ENCODE results near the gene INPP5F. TPM values are rescaled to one million over a fixed set of nuclear protein-coding genes. Genes with fewer than 3 reads are reported as not detected.

The INPP5F gene
- polyA plus RNA-seq, 1 of the 3 experiments (the other 2 are of a cell fraction) = 7.8 TPM

GRCh38 chr10:119762035-119762434 is 36.2 kb downstream of the INPP5F start:
- H3K4me2 ChIP-seq = no peak overlapping the region
- H3K36me3 ChIP-seq (replicated peaks in 1 of 2; ENCODE audit: control insufficient read depth in 1 of 2, insufficient read depth in 2 of 2, low read length in 1 of 2) = no peaks in the 10 kb centered on the region
- POLR2A ChIA-PET = no interaction called here
- H3K9me2 ChIP-seq = no peaks in the 10 kb centered on the region
- no peaks in the 10 kb centered on the region for H3K9me3 ChIP-seq
- no peaks in the 10 kb centered on the region for H3K27me3 ChIP-seq (ENCODE audit: insufficient read depth)
- H3K4me3 ChIP-seq (ENCODE audit: low read depth in 2 of 2, low read length in 1 of 2) = no peak overlapping the region
- DNase-seq = no peak
- H3K27ac ChIP-seq (ENCODE audit: low read depth in 2 of 2, low read length in 1 of 2) = peak overlapping the region; percentile 40 to 73; a peak in 3 of 4 replicates
- no peaks in the 10 kb centered on the region for H4K20me1 ChIP-seq (ENCODE audit: insufficient read depth)
- no peak overlapping the region for H3K9ac ChIP-seq
- TF ChIP-seq USF2 (IDR thresholded peaks at IDR 0.05; ENCODE audit: borderline replicate concordance, low read depth, low read length) = no peak
- TF ChIP-seq TEAD4 (IDR thresholded peaks at IDR 0.05; ENCODE audit: borderline replicate concordance, insufficient read depth) = no peak
- TF ChIP-seq FOXJ3 (CRISPR knock-in tag; IDR thresholded peaks at IDR 0.05) = no peak
- TF ChIP-seq RCOR1 (IDR thresholded peaks at IDR 0.05; ENCODE audit: low read length) = no peak
- TF ChIP-seq PBX3 (IDR thresholded peaks at IDR 0.05) = no peak
- TF ChIP-seq MAX (IDR thresholded peaks at IDR 0.05; ENCODE audit: low read depth) = no peak
- no peak for TF ChIP-seq CTCF (IDR thresholded peaks at IDR 0.05)
- no peak for TF ChIP-seq MXI1 (IDR thresholded peaks at IDR 0.05; ENCODE audit: low read depth, low read length)
- TF ChIP-seq TCF12 (IDR thresholded peaks at IDR 0.05) = no peak
- TF ChIP-seq FOXM1 (IDR thresholded peaks at IDR 0.05; ENCODE audit: low read depth) = no peak
- TF ChIP-seq GATA2 (CRISPR knock-in tag; IDR thresholded peaks at IDR 0.05) = no peak
- no peak for TF ChIP-seq RFX5 (IDR thresholded peaks at IDR 0.05; ENCODE audit: low read length)
- TF ChIP-seq RXRA (IDR thresholded peaks at IDR 0.05; ENCODE audit: borderline replicate concordance, low read depth) = no peak
- no peak for TF ChIP-seq TAF1 (IDR thresholded peaks at IDR 0.05; ENCODE audit: borderline replicate concordance, low read depth, low read length)
- CTCF ChIA-PET = interaction anchor here (5.1 kb wide), 1 partner anchor 12 kb away, joined by 40 read pairs; no protein-coding TSS in a partner anchor
- peaks cover 9% of the 10 kb centered on the region; the same call in 1 of the 2 replicates for H3K79me2 ChIP-seq (ENCODE audit: insufficient read depth)
- peaks cover 0 to 28% of the 10 kb centered on the region in 2 experiments; a peak in 1 of 4 replicates for H3K4me1 ChIP-seq (ENCODE audit: control insufficient read depth in 1 of 2, insufficient read depth in 2 of 2, low read depth in 1 of 2, low read length in 1 of 2)
- H3F3A ChIP-seq (replicated peaks; ENCODE audit: insufficient read depth) = peaks cover 15% of the 10 kb centered on the region
- WGBS (ENCODE audit: low lambda C conversion rate) = 100% methylated on average over 3 of the region's 3 CpGs
- no peak overlapping the region for H2AFZ ChIP-seq (ENCODE audit: low read depth)

Measured in SK-N-SH (cell line).